GM19023 (cell line): Measurements from ENCODE around the gene KIF6.

Source experiments
- ATAC-seq: cut with Tn5 transposase; IDR thresholded peaks from one replicate; pipeline ENCODE4 v1.9.1; 2021; ENCODE audit warnings: mild to moderate bottlenecking, moderate library complexity; ENCODE audit not compliant: unreplicated experiment

Gene KIF6

DNA sequence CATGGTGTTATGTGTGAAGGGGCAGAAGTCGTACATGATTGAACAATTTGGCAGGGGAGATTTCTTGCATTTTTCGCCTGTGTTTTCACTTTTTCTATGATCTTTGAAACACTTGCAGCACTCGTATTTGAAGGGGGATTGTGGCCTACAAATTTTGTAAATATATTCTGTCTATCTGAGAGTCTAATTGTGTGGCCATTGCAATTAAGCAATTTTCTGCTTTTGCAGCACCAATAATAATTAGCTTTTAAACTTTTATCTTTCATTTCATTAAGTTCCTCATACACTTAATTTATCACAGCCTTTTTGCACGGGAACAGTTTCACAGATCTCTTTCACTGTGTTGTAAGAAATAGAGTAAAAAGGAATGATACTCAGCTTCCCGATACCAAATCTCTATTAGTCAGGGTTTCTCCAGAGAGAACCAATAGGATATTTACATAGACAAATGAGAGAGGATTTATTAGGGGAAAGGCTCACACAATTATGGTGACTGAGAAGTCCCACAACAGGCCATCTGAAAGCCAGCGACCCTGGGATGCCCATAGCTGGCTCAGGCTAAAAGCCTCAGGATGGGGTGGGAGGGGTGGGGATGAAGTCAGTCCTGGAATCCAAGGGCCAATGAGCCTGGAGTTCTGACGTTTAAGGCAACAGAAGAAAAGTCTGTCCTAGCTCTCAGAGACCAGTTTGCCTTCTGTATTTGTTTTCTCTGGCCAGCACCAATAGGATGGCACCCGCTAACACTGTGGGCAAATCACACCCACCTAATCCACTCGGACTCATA lies 58.3 kb downstream of the KIF6 start:
- no peak for ATAC-seq

DNA sequence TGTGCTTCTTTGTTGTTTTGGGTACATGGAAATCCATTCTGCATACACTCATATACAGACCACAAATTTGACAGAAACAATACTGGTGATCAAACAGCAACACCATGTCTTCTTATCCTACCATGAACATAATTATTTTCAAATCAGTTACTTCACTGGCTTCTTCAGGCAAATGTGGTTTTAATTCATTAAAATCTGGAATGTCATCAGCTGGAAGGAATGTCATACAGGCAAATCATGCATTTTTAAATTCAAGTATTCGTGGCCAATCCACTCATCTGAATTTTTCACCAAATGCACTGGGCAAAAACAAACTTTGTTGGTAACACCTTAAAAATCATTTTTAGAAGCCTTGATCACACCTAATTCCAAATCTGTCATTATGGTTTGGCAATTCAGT lies 59.3 kb downstream of the KIF6 start:
- ATAC-seq: no peak

DNA sequence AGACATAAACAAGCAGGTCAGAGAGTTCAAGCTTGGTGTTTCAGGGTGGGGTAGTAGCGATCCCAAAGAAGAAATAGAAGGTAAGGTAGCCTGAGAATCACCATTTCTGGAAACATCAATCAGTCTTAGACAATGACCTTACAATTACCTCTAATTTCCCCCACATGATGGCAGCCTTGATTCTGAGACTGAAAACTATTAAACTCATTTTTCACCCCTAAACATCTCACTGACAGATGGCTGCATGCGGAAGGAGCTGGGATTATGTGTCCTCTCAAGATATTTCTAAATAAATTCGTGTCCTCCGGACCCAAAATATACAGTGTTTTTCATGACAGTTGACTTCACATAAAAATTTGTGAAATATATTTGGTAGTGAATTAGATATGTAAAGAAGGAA lies 61.0 kb downstream of the KIF6 start:
- ATAC-seq: no peak

DNA sequence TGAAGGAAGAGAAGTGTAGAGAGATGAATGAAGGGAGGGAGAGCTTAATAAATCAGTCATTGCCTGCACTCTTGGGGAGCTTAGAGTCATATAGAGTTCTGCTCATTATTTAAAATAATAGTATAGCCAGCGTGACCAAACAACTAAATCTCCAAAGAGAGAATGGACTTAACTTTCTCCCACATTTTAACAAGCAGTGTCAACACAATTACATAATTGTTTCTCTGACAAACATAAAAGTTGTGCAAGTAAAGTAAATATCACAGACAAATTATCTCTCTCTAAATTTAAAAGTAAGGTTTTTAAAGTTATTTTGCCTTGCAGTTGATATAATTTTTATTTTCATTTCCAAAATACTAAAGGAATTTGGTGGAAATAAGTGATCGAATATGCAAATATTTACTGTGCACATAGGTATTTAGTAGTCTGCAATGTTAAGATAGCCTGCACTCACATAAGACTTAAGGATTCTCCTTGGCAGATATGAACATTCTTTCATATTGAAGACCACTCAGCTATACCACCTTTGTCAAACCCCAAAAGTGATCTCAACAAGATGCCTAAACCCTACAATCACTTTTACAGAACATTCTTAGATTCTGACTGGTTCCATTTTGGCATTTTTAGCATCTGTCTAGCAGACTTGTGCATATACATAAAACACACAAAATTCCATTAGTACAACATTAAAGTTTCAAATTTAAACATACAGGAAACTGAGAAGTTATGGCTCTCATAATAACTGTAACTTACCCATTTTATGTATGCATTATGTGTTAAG lies 67.7 kb downstream of the KIF6 start:
- ATAC-seq: no peak

DNA sequence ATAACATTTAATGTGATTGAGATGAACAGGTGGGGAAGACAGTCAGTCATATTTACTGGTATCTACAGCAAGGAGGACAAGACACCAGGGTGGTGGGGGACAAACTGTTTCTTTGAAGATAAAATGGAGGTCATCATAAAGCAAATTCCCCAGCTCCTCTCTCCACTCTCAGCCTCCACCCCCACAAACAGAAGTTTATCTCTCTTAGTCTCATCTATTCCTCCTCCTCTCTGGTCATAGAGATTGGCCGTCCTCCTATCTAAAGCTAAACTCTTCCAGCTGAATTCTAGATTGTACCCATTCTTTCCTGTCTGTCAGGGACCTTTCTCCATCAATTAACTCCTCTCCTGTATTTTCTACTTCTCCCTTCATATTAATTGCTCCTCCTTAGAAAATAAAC lies 71.1 kb downstream of the KIF6 start:
- ATAC-seq: no peak

DNA sequence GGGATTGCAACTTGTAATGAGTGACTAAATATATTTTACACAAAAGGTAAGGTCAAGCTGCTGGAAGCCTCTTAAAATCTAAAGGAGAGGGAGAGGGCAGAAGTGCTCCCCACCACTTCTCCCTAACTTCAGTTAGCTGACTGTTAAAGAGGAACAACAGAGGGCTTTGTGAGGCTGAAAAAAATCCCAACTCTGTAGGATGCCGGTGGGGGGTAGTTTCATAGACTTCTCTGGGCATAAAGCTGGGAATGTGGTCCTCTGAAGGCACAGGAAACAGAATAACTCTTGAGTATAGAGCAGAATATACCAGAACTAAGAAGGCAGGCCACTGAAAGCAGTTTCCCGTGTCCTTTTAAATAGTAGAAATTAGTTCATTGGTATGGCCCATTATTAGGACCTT lies 71.6 kb downstream of the KIF6 start:
- no peak for ATAC-seq

DNA sequence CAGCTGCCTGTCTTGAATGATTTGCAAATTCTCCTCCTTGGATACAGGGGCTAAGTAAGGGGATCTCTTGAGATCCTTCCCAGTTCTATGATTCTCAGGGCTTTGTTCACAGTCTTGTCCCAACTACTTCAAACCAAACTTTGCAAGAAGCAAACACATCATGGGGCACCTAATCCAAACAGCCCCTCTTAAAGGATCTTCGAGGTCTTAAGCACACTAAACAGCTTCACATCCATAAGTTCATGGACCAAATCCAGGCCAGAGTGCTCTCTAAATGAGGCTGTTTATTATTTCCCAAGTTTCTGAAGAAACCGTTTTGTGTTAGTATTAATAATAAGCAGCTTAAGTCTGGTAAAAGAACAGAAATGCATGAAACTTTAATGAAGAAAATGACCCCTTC lies 75.2 kb downstream of the KIF6 start:
- no peak for ATAC-seq

DNA sequence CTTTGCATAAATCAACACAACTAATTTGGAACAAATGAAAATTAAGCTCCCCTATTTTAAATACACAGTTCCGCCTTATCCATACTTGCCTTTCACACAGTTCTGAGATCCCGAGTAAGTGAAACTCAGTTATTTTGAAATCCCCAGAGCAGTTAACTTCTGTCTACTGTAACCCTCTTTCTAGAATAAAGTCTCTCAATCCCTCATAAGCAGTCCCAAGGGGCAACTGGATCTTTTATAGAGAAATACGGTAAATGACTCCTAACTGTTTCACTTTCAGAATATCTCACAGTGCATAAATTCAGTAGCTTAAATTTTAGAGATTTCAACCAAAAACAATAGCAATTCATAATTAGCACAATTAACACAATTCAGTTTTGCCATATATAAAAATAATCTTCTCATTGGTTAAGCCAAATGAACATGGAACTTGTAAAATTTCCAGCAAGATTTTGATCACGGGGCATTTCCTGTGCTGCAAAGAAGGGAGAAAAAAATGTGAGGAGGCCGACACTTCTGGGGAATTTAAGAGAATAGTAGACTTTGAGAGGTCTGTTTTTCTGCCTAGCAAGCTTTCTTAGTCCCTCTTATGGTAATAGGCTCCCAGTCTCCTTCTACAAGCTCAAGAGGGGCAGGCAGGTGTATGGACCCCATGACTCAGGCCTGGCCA lies 78.3 kb downstream of the KIF6 start:
- ATAC-seq: no peak

DNA sequence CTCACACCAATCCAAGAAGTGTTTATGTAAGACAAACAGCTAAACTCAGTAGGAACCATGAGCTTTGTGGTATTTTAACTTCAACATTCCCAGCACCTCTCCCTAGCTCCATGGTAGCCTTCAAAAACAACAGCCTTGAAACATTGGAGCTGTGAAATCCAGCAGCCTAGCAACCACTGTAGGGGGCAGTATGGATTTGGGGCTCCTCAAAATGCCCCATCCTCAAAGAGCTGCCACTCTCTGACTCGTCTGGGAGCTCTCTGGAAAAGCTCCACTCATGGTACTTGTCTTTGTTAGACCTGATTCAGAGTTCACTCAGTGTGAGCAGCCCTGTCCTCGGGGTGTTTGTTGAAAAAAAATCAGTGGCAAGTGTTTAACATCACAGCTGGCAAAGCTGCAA lies 82.9 kb downstream of the KIF6 start:
- ATAC-seq: no peak

DNA sequence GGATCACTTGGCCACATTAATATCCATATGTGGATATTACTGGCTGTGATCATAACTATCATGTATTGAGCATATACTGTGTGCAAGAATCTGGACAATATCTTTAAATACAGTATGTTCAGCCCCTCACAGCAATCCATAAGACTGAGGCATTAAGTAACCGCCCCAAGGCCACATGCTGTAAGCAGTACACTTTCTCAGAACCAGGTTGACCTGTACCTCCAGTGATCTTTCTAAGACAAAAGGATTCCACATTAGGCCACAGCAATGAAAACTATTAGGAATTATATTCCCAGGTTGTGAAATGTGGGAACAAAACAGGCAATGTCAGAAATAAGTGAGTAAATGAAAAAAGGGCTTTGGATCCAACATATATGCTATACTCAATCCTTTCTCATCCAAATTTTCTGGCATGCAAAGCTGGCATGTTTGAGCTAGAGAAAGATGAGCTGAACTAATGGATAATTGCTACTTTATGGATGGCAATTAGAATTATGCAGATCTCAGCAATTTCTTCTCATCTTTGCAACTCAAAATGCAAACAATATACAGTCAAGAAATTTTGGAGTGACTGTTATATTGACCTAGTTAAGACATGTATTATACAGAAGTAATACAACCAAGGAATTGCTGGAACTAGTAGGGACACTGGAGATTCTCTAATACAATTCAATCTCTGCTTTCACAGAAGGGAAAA lies 86.9 kb downstream of the KIF6 start:
- ATAC-seq: no peak

DNA sequence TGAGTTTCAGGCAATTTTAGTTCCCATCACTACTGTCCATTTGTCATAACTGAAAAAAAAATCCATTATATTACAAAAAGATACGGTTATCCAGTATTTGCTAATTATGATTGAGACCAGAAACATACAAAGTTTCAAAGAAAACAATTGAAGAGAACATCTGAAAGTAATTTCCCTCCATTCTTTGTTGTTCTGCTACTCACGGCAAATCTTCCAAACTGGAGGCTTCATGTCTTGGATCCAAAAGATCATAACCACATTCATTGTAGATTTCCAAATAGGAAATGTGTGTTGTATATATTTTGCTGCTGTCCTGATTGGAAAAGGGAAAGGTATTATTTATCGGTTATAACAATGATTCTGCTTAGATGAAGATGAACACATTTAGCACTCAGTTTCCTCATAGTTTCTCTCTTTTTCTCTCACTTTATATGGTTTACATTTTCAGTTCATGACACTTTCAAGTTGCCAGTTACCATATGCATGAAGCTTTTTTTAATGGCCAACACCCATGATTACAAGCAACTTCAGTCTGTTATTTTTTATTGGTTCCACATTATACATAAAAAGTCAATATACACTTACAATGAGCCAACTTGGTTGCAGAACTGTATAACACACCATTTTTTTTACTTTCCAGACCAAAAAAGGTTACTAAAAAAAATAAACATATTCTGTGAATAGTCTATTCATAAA lies 90.4 kb downstream of the KIF6 start:
- no peak for ATAC-seq

DNA sequence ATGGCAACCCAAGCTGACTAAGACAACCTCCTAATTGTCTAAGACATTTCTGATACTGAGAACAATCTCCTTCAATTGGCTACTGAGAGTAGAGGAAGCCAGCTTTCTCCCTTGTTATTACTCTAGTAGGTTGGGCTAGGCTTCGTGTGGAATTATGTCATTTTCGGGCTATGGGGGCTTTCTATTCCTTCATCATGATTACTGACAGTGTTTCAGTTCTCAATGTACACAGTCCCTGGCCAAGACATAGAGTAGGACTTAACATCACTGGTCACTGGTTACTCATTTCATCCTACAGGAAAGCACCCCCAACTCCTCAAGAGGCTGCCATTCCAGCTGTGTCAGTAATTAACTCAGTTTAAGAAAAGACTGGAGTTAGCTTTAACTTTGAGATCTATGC lies 100.0 kb downstream of the KIF6 start:
- ATAC-seq: no peak

DNA sequence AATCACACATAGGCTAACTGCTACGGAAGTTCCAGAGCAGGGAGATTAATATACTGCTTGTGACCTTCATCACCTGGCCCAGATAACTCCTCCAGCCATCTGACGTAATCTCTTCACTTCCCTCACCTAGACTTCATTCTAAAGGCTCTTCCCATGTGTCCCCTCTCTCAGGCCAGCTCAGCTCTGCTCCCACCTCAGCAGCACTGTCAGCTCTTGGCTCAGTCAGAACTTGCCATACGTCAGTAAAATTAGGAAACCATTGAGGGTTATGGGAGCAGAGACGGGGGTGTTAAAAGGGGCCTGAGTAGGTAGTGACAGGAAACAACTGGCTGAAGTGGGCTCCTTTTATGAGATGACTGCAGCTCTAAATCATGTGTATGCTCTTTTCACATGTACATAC lies 101.5 kb downstream of the KIF6 start:
- no peak for ATAC-seq

DNA sequence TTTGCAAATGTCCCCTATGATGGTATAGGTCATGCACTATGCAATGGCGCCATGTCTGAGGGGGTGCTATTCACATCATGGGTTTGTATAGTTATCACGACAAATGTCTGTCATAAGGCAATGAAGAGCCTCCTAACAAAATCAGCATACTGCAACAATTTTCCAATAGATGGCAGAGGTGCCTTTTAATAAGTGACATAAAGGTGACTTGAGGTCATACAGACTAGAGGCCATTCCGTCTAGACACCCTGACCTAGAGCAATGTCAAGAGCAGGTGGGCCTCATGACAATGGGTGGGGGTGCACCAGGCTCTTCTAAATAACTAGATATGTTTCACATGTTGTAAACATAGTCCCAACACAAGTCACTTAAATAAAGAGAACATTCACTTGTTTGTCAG lies 107.7 kb downstream of the KIF6 start:
- no peak for ATAC-seq

DNA sequence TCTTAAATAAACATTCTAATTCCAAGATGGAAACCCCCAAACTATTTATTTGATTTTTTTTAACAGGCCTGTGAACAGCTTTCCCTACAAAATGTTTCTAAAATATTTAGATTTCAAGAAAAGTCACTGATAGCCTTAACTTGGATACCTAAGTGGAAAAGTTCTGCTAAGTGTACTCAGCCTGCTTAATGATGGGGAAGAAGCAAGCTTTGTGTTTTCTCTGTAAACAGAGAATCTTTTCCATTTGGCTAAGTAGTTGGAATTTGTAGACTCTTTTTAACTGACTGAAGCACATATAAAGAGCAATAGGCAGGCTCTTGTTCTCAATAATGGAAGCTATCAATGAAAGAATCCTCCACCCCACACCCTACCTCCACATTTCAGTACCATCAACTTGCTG lies 108.2 kb downstream of the KIF6 start:
- no peak for ATAC-seq

DNA sequence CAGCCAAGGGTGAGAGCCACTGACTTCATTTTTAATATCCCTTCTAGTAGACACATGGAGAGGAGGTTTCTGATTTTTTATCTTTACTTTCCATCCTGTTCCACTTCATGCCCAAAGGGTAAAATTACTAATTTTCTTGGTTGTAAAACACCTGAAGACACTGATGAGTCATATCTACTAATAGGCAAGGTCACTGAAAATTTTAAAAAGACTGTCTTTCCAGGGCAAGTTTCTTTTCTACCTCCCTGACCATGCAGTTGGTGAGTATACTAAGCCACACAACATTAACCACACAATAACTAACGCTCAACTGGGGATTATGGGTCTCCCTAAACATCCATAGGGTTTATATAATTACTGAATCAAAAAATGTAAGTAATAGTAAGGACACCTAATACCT lies 109.6 kb downstream of the KIF6 start:
- no peak for ATAC-seq

DNA sequence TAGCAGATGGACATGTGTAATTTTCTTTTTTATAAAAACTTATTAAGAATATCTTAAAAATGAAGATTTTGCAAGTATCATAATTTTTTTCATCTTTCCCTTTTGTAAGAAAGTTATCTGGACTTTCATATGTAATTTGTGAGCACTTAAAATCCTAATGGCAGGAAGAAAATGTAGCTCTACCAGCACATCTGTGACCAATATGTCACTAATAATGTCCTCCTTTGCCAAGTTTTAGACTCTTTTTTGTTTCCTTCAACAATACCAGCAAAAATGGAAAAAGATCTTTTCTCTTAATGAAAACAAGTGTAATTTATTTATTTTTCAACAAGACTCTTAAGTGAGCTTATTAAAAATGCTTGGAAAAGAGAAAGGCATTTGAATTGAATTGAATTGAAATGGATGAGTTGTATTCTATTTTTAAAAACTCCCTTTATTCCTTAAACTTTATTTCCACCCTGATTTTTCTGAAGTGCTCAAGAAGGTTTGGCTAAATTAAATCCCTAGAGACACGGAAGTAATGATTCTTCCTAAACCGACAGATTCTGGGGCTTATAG lies 110.7 kb downstream of the KIF6 start:
- no peak for ATAC-seq

DNA sequence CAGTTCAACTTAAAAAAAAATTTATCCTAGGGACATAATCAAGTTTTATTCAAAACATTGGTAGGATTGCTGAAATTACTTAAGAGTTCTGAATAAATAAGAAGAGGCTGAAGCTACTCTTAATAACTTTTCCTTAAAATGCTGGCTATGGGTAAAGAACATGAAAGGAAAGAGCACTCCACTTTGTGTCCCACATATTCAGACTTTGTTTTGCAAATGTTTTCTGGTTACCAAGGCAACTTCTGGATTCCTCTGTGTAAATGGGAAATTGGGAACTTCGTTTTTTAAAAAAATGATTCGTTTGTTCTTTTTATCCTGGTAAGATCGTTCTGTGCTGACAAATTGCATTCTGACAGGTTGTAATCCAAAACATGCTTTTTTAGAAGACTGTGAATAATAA lies 115.0 kb downstream of the KIF6 start:
- no peak for ATAC-seq

DNA sequence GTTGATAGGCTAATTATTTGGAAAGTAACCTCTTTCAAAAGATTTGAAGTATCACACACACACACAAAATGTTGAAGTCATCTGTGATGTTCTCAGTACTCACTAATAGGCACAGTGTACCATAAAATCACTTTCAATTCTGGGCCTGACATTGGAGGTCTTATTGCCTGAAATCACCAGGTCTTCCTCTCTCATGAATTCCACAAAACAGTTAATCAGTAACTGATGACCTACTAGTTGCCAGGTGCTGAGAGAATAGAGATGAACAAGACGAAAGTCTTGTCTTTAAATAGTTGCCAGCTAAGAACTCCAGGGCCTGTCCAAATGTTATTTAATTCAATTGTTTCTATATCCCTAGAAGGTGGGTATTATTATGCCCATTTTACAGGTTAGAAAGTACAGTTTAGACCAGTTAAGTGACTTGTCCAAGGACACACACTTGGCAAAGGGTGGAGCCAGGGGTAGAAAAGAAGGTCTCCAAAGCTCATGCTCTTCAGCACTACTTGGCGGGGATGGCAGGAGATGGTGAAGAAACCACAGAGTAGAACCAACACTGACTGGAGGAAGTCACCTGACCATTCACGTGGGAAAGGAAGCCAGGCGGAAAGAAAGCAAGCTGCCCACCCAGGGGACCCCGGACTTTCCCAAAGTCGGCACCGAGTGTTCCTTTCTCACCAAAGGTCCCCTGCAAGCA lies 116.4 kb downstream of the KIF6 start:
- peak; percentile 82 for ATAC-seq
